HEK293T (cell line): ENCODE data around the gene SLC49A3.
"Not testable (repeated sequence)": the region's sequence is repeated elsewhere in the genome, so short reads cannot be mapped to it uniquely, and the experiment has no call there.

Experiments used
- ARNT ChIP-seq: fragments of 450-650 bp; IDR thresholded peaks from 2 replicates; pipeline ENCODE4 v1.6.1; 2017; ENCODE audit warnings: mild to moderate bottlenecking
- FOXK2 ChIP-seq: fragments of 450-650 bp; IDR thresholded peaks from 2 replicates; pipeline ENCODE4 v1.6.1; 2016; ENCODE audit warnings: mild to moderate bottlenecking
- FOXM1 ChIP-seq: fragments of 450-650 bp; IDR thresholded peaks from 2 replicates; pipeline ENCODE4 v1.6.1; 2017; ENCODE audit warnings: mild to moderate bottlenecking, borderline replicate concordance
- HDGF ChIP-seq: fragments of 450-650 bp; IDR thresholded peaks from 2 replicates; pipeline ENCODE4 v1.6.1; 2017; ENCODE audit warnings: antibody characterized with exemption, borderline replicate concordance

GRCh38 chr4:694341-694940, 5.5 kb upstream of the SLC49A3 start:
- not testable (repeated sequence) for TF ChIP-seq ARNT, FOXM1, HDGF, FOXK2
